Neural crest cell (in vitro differentiated cells): ENCODE data around the gene ADAMTSL1. TPM values are rescaled to one million over a fixed set of nuclear protein-coding genes. Genes with fewer than 3 reads are reported as not detected.

Experiments used
- DNase-seq: peaks from one replicate; pipeline ENCODE4 v3.0.0; 2021; ENCODE audit warnings: low read depth, mixed read lengths, low spot score
- H3K27ac Mint-ChIP-seq: one replicate; pipeline ENCODE4 v1.8.0; 2021; ENCODE audit warnings: mild to moderate bottlenecking, mixed read lengths; ENCODE audit not compliant: unreplicated experiment
- H3K27me3 Mint-ChIP-seq: 2 replicates; pipeline ENCODE4 v1.8.0; 2021; ENCODE audit warnings: low read depth, mild to moderate bottlenecking, mixed read lengths
- H3K36me3 Mint-ChIP-seq: 2 replicates; pipeline ENCODE4 v1.8.0; 2021; ENCODE audit warnings: low read depth, mild to moderate bottlenecking, mixed read lengths
- H3K4me1 Mint-ChIP-seq: 2 replicates; pipeline ENCODE4 v1.8.0; 2021; ENCODE audit warnings: mixed read lengths
- H3K4me3 Mint-ChIP-seq: one replicate; pipeline ENCODE4 v1.8.0; 2021; ENCODE audit warnings: mild to moderate bottlenecking, mixed read lengths
- H3K9me3 Mint-ChIP-seq: 2 replicates; pipeline ENCODE4 v1.8.0; 2021; ENCODE audit warnings: mixed read lengths
- total RNA-seq: library from RNA; stranded (reverse); gene quantifications from 2 replicates; pipeline ENCODE4 v1.2.1, GENCODE V29; 2021
- TF ChIP-seq, protein P1 (sequence below): fragments of 200-600 bp; sonication (generic); conservative IDR thresholded peaks from 2 replicates; pipeline ENCODE4 v1.5.0; 2021; ENCODE audit warnings: antibody characterized with exemption, mild to moderate bottlenecking

Gene ADAMTSL1
- total RNA-seq, 1 donor from 2014 or later: 2.3 TPM

DNA sequence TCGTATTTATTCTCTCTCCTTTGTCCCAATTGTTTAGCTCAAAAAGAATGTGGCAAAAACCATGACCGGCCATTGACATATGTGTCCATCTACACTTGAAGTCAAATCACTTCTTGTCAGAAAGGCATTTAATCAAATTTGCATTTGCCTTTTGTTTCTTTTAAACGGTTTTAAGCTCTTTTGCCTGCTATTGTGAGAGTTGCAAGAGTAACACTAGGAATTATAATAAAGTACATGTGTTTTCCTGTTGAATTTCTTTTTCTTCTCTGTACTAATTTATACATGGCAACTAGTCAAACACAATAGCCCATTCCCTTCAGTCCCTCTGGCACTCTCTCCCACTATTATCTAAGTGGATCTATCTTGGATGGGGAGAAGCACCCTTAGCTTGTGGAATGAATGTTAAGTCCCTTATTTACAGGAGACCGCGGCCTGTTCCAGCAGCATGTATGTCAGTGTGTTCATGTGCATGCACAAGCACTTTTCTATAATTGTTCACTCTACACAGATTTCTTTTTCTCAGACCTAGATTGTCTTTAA, 3.2 kb downstream of the ADAMTSL1 start:
- H3K27ac Mint-ChIP-seq: no peak overlapping the region
- H3K4me3 Mint-ChIP-seq: no peak overlapping the region
- H3K9me3 Mint-ChIP-seq: no peaks in the 10 kb centered on the region
- TF ChIP-seq, protein P1, sequence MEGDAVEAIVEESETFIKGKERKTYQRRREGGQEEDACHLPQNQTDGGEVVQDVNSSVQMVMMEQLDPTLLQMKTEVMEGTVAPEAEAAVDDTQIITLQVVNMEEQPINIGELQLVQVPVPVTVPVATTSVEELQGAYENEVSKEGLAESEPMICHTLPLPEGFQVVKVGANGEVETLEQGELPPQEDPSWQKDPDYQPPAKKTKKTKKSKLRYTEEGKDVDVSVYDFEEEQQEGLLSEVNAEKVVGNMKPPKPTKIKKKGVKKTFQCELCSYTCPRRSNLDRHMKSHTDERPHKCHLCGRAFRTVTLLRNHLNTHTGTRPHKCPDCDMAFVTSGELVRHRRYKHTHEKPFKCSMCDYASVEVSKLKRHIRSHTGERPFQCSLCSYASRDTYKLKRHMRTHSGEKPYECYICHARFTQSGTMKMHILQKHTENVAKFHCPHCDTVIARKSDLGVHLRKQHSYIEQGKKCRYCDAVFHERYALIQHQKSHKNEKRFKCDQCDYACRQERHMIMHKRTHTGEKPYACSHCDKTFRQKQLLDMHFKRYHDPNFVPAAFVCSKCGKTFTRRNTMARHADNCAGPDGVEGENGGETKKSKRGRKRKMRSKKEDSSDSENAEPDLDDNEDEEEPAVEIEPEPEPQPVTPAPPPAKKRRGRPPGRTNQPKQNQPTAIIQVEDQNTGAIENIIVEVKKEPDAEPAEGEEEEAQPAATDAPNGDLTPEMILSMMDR: no peak
- H3K4me1 Mint-ChIP-seq: peaks cover 37% of the 10 kb centered on the region
- H3K27me3 Mint-ChIP-seq: peaks cover 91% of the 10 kb centered on the region
- DNase-seq: no peak
- no peaks in the 10 kb centered on the region for H3K36me3 Mint-ChIP-seq

DNA sequence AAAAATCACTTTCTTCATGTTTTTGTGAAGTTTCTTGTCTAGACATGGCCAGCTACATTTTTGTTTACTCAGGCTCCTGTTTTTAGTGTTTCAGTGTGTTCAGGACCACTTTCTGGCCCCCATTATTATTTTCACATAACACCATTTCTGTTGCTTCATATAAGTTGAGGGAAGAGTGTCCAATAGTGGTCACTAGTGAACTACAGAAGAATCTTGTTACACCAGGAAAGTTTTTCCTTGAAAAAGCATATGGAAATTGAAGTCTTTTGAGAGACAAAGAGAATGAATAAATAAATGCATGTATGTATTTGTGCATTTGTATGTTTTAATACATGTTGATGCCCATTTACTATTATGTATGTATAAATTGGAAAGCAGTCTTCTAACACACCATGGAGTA, 3.8 kb downstream of the ADAMTSL1 start:
- H3K36me3 Mint-ChIP-seq: no peaks in the 10 kb centered on the region
- peaks cover 34% of the 10 kb centered on the region for H3K4me1 Mint-ChIP-seq
- peaks cover 93% of the 10 kb centered on the region for H3K27me3 Mint-ChIP-seq
- H3K9me3 Mint-ChIP-seq: no peaks in the 10 kb centered on the region
- DNase-seq: no peak
- TF ChIP-seq, protein P1: no peak
- no peak overlapping the region for H3K27ac Mint-ChIP-seq
- H3K4me3 Mint-ChIP-seq: no peak overlapping the region

DNA sequence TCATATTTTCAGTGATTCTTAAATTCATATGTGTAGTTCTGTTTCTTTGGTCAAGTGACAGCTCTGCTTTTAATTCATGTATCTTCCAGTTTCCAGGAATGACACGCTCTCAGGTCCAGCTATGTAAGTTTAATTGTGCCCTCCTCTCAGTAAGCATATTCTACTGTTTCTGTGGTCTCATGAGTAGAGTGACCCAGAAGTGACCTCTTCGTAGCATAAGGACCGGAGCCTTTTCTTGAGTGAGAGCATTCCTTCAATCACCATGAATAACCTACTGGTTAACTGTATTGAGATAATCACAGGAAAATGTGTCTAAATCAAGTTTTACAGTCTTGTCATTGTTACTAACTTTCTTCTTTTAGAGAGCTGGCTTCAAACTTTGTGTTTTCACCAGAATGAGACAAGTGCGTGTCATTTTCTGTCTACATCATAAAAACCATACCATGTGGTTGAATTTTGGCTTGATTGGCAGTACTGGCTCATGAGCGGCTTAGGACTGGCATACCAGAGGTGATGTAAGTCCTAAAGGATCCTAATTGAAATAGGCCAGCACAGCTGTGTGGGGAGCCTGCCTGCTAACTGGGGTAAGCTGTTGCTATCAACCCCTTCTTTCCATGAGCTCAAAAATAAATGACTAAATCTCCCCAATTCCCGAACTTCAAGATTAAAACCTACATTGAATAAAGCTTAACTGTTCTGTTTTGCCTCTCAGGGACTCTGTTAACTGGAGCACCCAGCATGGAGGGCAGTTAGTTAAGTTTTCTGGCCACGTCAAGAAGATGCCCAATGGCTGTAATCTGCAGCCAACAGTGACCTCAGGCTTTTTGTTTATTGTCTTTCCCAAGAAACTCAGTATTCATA, 4.8 kb downstream of the ADAMTSL1 start:
- Mint-ChIP-seq H3K9me3 (no peaks in the 10 kb centered on the region), H3K36me3 (no peaks in the 10 kb centered on the region), H3K4me1 (peaks cover 24% of the 10 kb centered on the region), H3K27me3 (peaks cover 93% of the 10 kb centered on the region), H3K4me3 (no peak overlapping the region), H3K27ac (no peak overlapping the region)
- TF ChIP-seq, protein P1: no peak
- DNase-seq: no peak

DNA sequence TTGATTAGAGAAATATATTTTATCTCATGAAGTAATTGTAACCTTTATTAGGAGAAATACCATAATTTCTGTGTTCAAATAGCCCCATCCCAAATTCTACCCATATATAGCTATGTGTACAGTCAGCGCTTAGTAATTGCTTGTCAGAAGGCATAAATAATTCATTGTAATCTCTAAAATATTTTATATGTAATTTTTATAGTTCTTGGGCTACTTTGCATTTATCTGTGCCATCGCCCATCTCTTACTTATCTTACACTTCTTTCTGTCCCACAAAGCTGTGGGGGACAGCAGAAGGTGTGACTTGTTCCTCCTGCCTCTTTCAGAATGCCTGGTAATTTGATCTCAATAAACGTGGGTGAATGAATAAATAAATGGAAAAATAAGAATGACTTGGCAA, 5.5 kb downstream of the ADAMTSL1 start:
- Mint-ChIP-seq H3K9me3 (no peaks in the 10 kb centered on the region), H3K4me1 (peaks cover 17% of the 10 kb centered on the region), H3K4me3 (no peak overlapping the region), H3K36me3 (no peaks in the 10 kb centered on the region), H3K27ac (no peak overlapping the region), H3K27me3 (peaks cover 90% of the 10 kb centered on the region)
- TF ChIP-seq, protein P1: no peak
- no peak for DNase-seq

DNA sequence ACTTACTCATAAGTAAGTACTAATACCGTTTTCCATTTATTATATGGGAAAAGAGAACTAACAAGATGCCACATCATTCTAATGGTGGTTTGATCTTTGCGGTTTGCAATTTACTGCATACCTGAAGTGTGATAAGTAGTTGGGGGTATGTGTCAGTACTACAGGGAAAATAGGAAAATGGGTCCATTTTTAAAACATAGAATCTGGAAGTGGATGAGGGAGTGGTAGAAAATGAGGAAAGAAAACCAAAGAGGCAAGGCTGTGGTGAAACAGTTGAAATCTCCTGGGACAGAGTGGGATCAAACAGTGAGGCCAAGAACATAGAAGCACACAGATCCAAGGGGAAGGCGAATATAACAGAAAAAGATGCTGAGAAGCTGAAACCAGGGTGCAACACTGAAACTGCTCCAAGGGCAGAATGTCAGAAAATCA, 6.7 kb downstream of the ADAMTSL1 start:
- Mint-ChIP-seq H3K36me3 (no peaks in the 10 kb centered on the region), H3K9me3 (no peaks in the 10 kb centered on the region), H3K27ac (no peak overlapping the region), H3K27me3 (peaks cover 91% of the 10 kb centered on the region), H3K4me1 (peaks cover 15% of the 10 kb centered on the region), H3K4me3 (no peak overlapping the region)
- DNase-seq: no peak
- TF ChIP-seq, protein P1: no peak
